GM12878 (cell line): ENCODE measurements around the gene FGF19. TPM values are rescaled to one million over a fixed set of nuclear protein-coding genes. Genes with fewer than 3 reads are reported as not detected.

Experiments
- ATAC-seq: fragments of 200-7000 bp; cut with Tn5 transposase; 3 replicates; pipeline ENCODE4 v1.9.1; 2020; ENCODE audit warnings: mild to moderate bottlenecking, moderate library complexity
- BruUV-seq: library from RNA; stranded (reverse); fragments of 400-500 nt; replicated peaks from 2 replicates; lab custom pipeline; 2021; lab: Mats Ljungman, UMichigan
- CTCF ChIA-PET: fragments of 300-600 bp; sonication (Branson Sonifier 250); formaldehyde crosslinking; extraction: SDS; loops from one replicate; lab custom pipeline; 2021; ENCODE audit warnings: inconsistent platforms; lab: Yijun Ruan, JAX
- POLR2A ChIA-PET: fragments of 350-600 bp; formaldehyde crosslinking; extraction: SDS; loops from one replicate; lab custom pipeline; 2021; ENCODE audit warnings: inconsistent platforms; lab: Charles Lee
- RAD21 ChIA-PET: fragments of 300-600 bp; sonication (Branson Sonifier 250); formaldehyde crosslinking; loops from one replicate; lab custom pipeline; 2023; ENCODE audit warnings: antibody characterized with exemption; ENCODE audit not compliant: unreplicated experiment; lab: Charles Lee
- SMC1A ChIA-PET: fragments of 300-600 bp; sonication (Branson Sonifier 250); formaldehyde crosslinking; loops from one replicate; lab custom pipeline; 2023; ENCODE audit not compliant: unreplicated experiment, uncharacterized antibody; lab: Charles Lee
- DNase-seq: peaks from one replicate; pipeline ENCODE4 v3.0.0-alpha.2; 2011; ENCODE audit warnings: low read depth, low spot score
- FAIRE-seq: peaks from 3 replicates; lab custom pipeline; 2011; peaks lifted over from hg19 to GRCh38; lab: Jason Lieb, UNC
- H2AFZ ChIP-seq: 2 replicates; pipeline ENCODE4 v1.6.0; 2011; ENCODE audit warnings: low read depth, low read length, control low read depth; ENCODE audit not compliant: control insufficient read depth
- H3K27ac ChIP-seq: 2 replicates; pipeline ENCODE4 v1.5.1; 2011; ENCODE audit warnings: control low read depth; ENCODE audit not compliant: control insufficient read depth, insufficient read depth
- H3K27me3 ChIP-seq, 2 experiments: replicated peaks in 1 of 2; 2 replicates each; pipeline versions ENCODE4 v1.6.0 to v1.6.1; 2011; ENCODE audit warnings: low read length in 1 of 2; ENCODE audit not compliant: control insufficient read depth in 2 of 2, insufficient read depth in 2 of 2
- H3K36me3 ChIP-seq, 2 experiments: 2 replicates each; pipeline ENCODE4 v1.5.1; 2011; ENCODE audit warnings: low read length in 1 of 2; ENCODE audit not compliant: control insufficient read depth in 2 of 2, insufficient read depth in 2 of 2
- H3K4me1 ChIP-seq: 2 replicates; pipeline ENCODE4 v1.6.1; 2011; ENCODE audit warnings: mild to moderate bottlenecking, low read length, moderate library complexity, mixed read lengths; ENCODE audit not compliant: control insufficient read depth, insufficient read depth
- H3K4me2 ChIP-seq: 2 replicates; pipeline ENCODE4 v1.6.0; 2011; ENCODE audit warnings: control low read depth; ENCODE audit not compliant: control insufficient read depth, insufficient read depth
- H3K4me3 ChIP-seq: fragments of 200-600 bp; sonication (generic); 2 replicates; pipeline ENCODE4 v1.5.1; 2016
- H3K79me2 ChIP-seq: 2 replicates; pipeline ENCODE4 v1.6.0; 2011; ENCODE audit warnings: low read length; ENCODE audit not compliant: control insufficient read depth, insufficient read depth
- H3K9ac ChIP-seq: 2 replicates; pipeline ENCODE4 v1.8.0; 2011; ENCODE audit warnings: low read length, control low read depth, mixed read lengths; ENCODE audit not compliant: control insufficient read depth, insufficient read depth
- H3K9me3 ChIP-seq: replicated peaks from 3 replicates; pipeline ENCODE4 v1.5.1; 2011; ENCODE audit warnings: mild to moderate bottlenecking, low read length; ENCODE audit not compliant: control insufficient read depth, insufficient read depth
- H4K20me1 ChIP-seq: 2 replicates; pipeline ENCODE4 v1.6.0; 2011; ENCODE audit not compliant: control insufficient read depth, insufficient read depth
- ASH2L ChIP-seq: fragments of 300-600, 200-600 bp; sonication (generic); IDR thresholded peaks from 2 replicates; pipeline ENCODE4 v1.6.1; 2017; ENCODE audit warnings: low read depth, mild to moderate bottlenecking, borderline replicate concordance
- CBX5 ChIP-seq: sonication (generic); IDR thresholded peaks from 2 replicates; pipeline ENCODE4 v1.6.1; 2016; ENCODE audit warnings: low read depth, moderate library complexity, mild to moderate bottlenecking, inconsistent platforms
- CEBPB ChIP-seq, 2 experiments: fragments of 150-350 bp in 1 of 2; IDR thresholded peaks; 2 replicates each; pipeline ENCODE4 v1.6.1; 2012 to 2014; ENCODE audit warnings: low read depth in 2 of 2, low read length in 2 of 2, borderline replicate concordance in 1 of 2, inconsistent platforms in 1 of 2
- DPF2 ChIP-seq: fragments of 450-650 bp; IDR thresholded peaks from 2 replicates; pipeline ENCODE4 v1.6.1; 2017; ENCODE audit warnings: mild to moderate bottlenecking
- E4F1 ChIP-seq: fragments of 450-650 bp; IDR thresholded peaks from 2 replicates; pipeline ENCODE4 v1.6.1; 2018; ENCODE audit warnings: borderline replicate concordance, mild to moderate bottlenecking; ENCODE audit not compliant: partially characterized antibody
- EGR1 ChIP-seq, 2 experiments: IDR thresholded peaks; 1 replicate in 1 of 2; 2 replicates in 1 of 2; pipeline ENCODE4 v1.6.1; 2011 to 2012; ENCODE audit warnings: low read depth in 2 of 2, low read length in 2 of 2, borderline replicate concordance in 1 of 2, mild to moderate bottlenecking in 1 of 2, moderate library complexity in 1 of 2
- GATAD2B ChIP-seq: fragments of 450-650 bp; conservative IDR thresholded peaks from 2 replicates; pipeline ENCODE4 v1.6.1; 2017; ENCODE audit warnings: low read depth, mild to moderate bottlenecking, moderate library complexity
- KAT2A ChIP-seq: conservative IDR thresholded peaks from 2 replicates; pipeline ENCODE4 v1.6.1; 2011; ENCODE audit warnings: low read depth, low read length; ENCODE audit not compliant: control insufficient read depth
- NFXL1 ChIP-seq: fragments of 450-650 bp; IDR thresholded peaks from 2 replicates; pipeline ENCODE4 v1.6.1; 2017; ENCODE audit warnings: antibody characterized with exemption, mild to moderate bottlenecking, borderline replicate concordance
- PAX8 ChIP-seq: fragments of 450-650 bp; IDR thresholded peaks from 2 replicates; pipeline ENCODE4 v1.6.1; 2017; ENCODE audit warnings: mild to moderate bottlenecking, moderate library complexity
- SREBF1 ChIP-seq: IDR thresholded peaks from 2 replicates; pipeline ENCODE4 v1.6.1; 2012; ENCODE audit warnings: mild to moderate bottlenecking, low read length
- WRNIP1 ChIP-seq: IDR thresholded peaks from 2 replicates; pipeline ENCODE4 v1.6.1; 2011; ENCODE audit warnings: low read depth, low read length, improper control_type of control experiment, borderline replicate concordance
- ZNF217 ChIP-seq: fragments of 450-650 bp; IDR thresholded peaks from 2 replicates; pipeline ENCODE4 v1.6.1; 2017; ENCODE audit warnings: antibody characterized with exemption, mild to moderate bottlenecking
- ZNF274 ChIP-seq: IDR thresholded peaks from one replicate; pipeline ENCODE4 v1.8.0; 2011; ENCODE audit not compliant: insufficient read length, insufficient read depth
- WGBS: methylation state at CpG from one replicate; pipeline ENCODE4 v1.1.6; 2016; ENCODE audit warnings: low lambda C conversion rate; ENCODE audit not compliant: insufficient replicate concordance, insufficient coverage; ENCODE audit errors: missing lambda C conversion rate; 5-methylcytosine and 5-hydroxymethylcytosine counted together
- in situ Hi-C: fragments of 300-500 bp; cut with MboI; formaldehyde crosslinking; loops from 9 replicates; pipeline ENCODE4 v1.14.3; 2018; ENCODE audit warnings: mixed read lengths
- intact Hi-C: fragments of 100-400 bp; cut with micrococcal nuclease; formaldehyde crosslinking; loops from one replicate; pipeline ENCODE4 v1.14.2; 2022; ENCODE audit not compliant: unreplicated experiment
- polyA plus RNA-seq, 11 experiments: library from polyadenylated mRNA; depleted of rRNA in 4 of 11; unstranded in 6 of 11; stranded (reverse) in 5 of 11; fragments of >200 nt; fragmentation: Nextera tagmentation in 4 of 11; fragmentation: Illumina TruSeq in 1 of 11; extraction: Ambion mirVana in 4 of 11; extraction: Trizol in 1 of 11; gene quantifications; 1 replicate in 1 of 11; 2 replicates in 10 of 11; pipeline versions ENCODE4 v1.2.1 to v1.2.3, GENCODE V29; 2011 to 2016; ENCODE audit warnings: inconsistent platforms in 2 of 11, missing spikeins in 2 of 11, low read depth in 1 of 11
- total RNA-seq, 4 experiments: library from RNA; depleted of rRNA in 3 of 4; stranded (reverse); fragments of >200 nt in 3 of 4; fragmentation: Illumina TruSeq in 1 of 4; extraction: Trizol in 1 of 4; gene quantifications; 2 replicates each; pipeline versions ENCODE4 v1.2.1 to v1.2.3, GENCODE V29; 2013 to 2021

FGF19 gene
- total and polyA plus RNA-seq, 10 of the 15 experiments (the other 5 are each of a cell fraction or from before 2014, with no cell fraction given) = 0.08 TPM; not detected in 9

GRCh38 chr11:69685348-69685747, 18.5 kb downstream of the FGF19 start:
- ATAC-seq (no peak), DNase-seq (no peak), FAIRE-seq (no peak)
- Histone ChIP-seq H3K27me3 (no peaks in the 10 kb centered on the region), H4K20me1 (no peaks in the 10 kb centered on the region), H3K79me2 (no peaks in the 10 kb centered on the region), H3K27ac (no peak overlapping the region), H3K9me3 (no peaks in the 10 kb centered on the region; the same call in 2 of the 3 replicates), H3K4me2 (no peak overlapping the region), H2AFZ (no peak overlapping the region), H3K36me3 (no peaks in the 10 kb centered on the region), H3K4me1 (no peaks in the 10 kb centered on the region), H3K4me3 (no peak overlapping the region), H3K9ac (no peak overlapping the region)
- SMC1A ChIA-PET = interaction anchor here (0.6 kb wide), 1 partner anchor 236 kb away, joined by 3 read pairs; no protein-coding TSS in a partner anchor
- 22% methylated on average over 8 of the region's 8 CpGs for WGBS
- TF ChIP-seq ZNF274 = no peak
- no peak for TF ChIP-seq EGR1 (IDR thresholded peaks at IDR 0.05; ENCODE audit: borderline replicate concordance in 1 of 2, low read depth in 2 of 2, low read length in 2 of 2)
- no peak for TF ChIP-seq ASH2L
- TF ChIP-seq E4F1 = no peak
- TF ChIP-seq PAX8 = no peak
- no peak for TF ChIP-seq DPF2
- no peak for TF ChIP-seq SREBF1
- TF ChIP-seq GATAD2B = no peak
- TF ChIP-seq WRNIP1 = no peak
- TF ChIP-seq NFXL1 = no peak
- TF ChIP-seq ZNF217 = no peak
- TF ChIP-seq CBX5 = no peak
- no peak for TF ChIP-seq CEBPB (IDR thresholded peaks at IDR 0.05; ENCODE audit: borderline replicate concordance in 1 of 2, low read depth in 2 of 2, low read length in 2 of 2)
- no peak for TF ChIP-seq KAT2A
- CTCF ChIA-PET = interaction anchor here (1.0 to 1.6 kb wide), 3 partner anchors 9 to 224 kb away, joined by 3 to 4 read pairs (median 3); no protein-coding TSS in a partner anchor
- POLR2A ChIA-PET = no interaction called here
- in situ Hi-C loops = loop anchor here (5.0 to 10.0 kb wide), 2 partner anchors 202 to 509 kb away; no protein-coding TSS in a partner anchor
- intact Hi-C loops = loop anchor here (5.0 kb wide), 1 partner anchor 517 kb away; the partner anchor contains the start of gene FADD
- RAD21 ChIA-PET = no interaction called here
- BruUV-seq = no TSS peak
